Endothelial cell of umbilical vein (primary cell): ENCODE measurements around the gene TSPAN1. TPM values are rescaled to one million over a fixed set of nuclear protein-coding genes. Genes with fewer than 3 reads are reported as not detected.

Source experiments
- BruUV-seq: library from RNA; stranded (reverse); fragments of 400-500 nt; replicated peaks from 2 replicates; lab custom pipeline; 2021; lab: Mats Ljungman, UMichigan
- CTCF ChIA-PET: fragments of 300-600, 350-600 bp; sonication (Branson Sonifier 250); formaldehyde crosslinking; loops from one replicate; lab custom pipeline; 2021; ENCODE audit warnings: antibody characterized with exemption, inconsistent platforms; lab: Charles Lee
- POLR2A ChIA-PET: fragments of 300-600, 350-600 bp; sonication (Branson Sonifier 250); formaldehyde crosslinking; loops from one replicate; lab custom pipeline; 2021; ENCODE audit warnings: antibody characterized with exemption, inconsistent platforms; lab: Charles Lee
- DNase-seq: peaks from one replicate; pipeline ENCODE4 v3.0.0-alpha.2; 2011; ENCODE audit warnings: low read depth, low spot score
- FAIRE-seq: peaks from 2 replicates; lab custom pipeline; 2011; peaks lifted over from hg19 to GRCh38; lab: Jason Lieb, UNC
- H2AFZ ChIP-seq: 2 replicates; pipeline ENCODE4 v1.6.0; 2012; ENCODE audit warnings: low read depth, low read length, control low read depth, inconsistent platforms
- H3K27ac ChIP-seq: 2 replicates; pipeline ENCODE4 v1.5.1; 2011; ENCODE audit warnings: low read depth, mild to moderate bottlenecking, control low read depth, low read length, moderate library complexity; ENCODE audit not compliant: insufficient read depth
- H3K27me3 ChIP-seq, 2 experiments: 2 replicates each; pipeline versions ENCODE4 v1.6.0 to v1.6.1; 2011; ENCODE audit warnings: low read length in 2 of 2, mixed read lengths in 1 of 2; ENCODE audit not compliant: control insufficient read depth in 2 of 2, insufficient read depth in 2 of 2
- H3K36me3 ChIP-seq, 2 experiments: 2 replicates in 1 of 2; 3 replicates in 1 of 2; pipeline ENCODE4 v1.5.1; 2011; ENCODE audit warnings: low read length in 2 of 2, mild to moderate bottlenecking in 1 of 2, moderate library complexity in 1 of 2; ENCODE audit not compliant: control insufficient read depth in 2 of 2, insufficient read depth in 2 of 2; ENCODE audit errors: extremely low read depth in 1 of 2
- H3K4me1 ChIP-seq: 3 replicates; pipeline ENCODE4 v1.5.1; 2011; ENCODE audit warnings: mild to moderate bottlenecking, low read length; ENCODE audit not compliant: control insufficient read depth, insufficient read depth; ENCODE audit errors: extremely low read depth
- H3K4me2 ChIP-seq: 2 replicates; pipeline ENCODE4 v1.6.1; 2011; ENCODE audit warnings: low read length, control low read depth, mixed read lengths; ENCODE audit not compliant: insufficient read depth
- H3K4me3 ChIP-seq, 3 experiments: fragments of 200-600 bp in 1 of 3; sonication (generic), shearing (Covaris generic) in 1 of 3; replicated peaks in 1 of 3; 2 replicates each; pipeline ENCODE4 v1.5.1; 2011 to 2016; ENCODE audit warnings: control low read depth in 3 of 3, low read length in 3 of 3, mild to moderate bottlenecking in 2 of 3, inconsistent platforms in 1 of 3, low read depth in 1 of 3, moderate library complexity in 1 of 3; ENCODE audit not compliant: insufficient read depth in 1 of 3
- H3K79me2 ChIP-seq: 2 replicates; pipeline ENCODE4 v1.6.0; 2012; ENCODE audit warnings: low read length, inconsistent platforms; ENCODE audit not compliant: control insufficient read depth, insufficient read depth
- H3K9ac ChIP-seq: replicated peaks from 2 replicates; pipeline ENCODE3; 2011; ENCODE audit warnings: low read length, control low read depth; ENCODE audit not compliant: insufficient read depth; ENCODE audit errors: extremely low read depth
- H3K9me1 ChIP-seq: replicated peaks from 3 replicates; pipeline ENCODE4 v1.6.0; 2011; ENCODE audit warnings: mild to moderate bottlenecking, low read length; ENCODE audit not compliant: control insufficient read depth, insufficient read depth; ENCODE audit errors: extremely low read depth
- H3K9me3 ChIP-seq: replicated peaks from 2 replicates; pipeline ENCODE4 v1.5.1; 2012; ENCODE audit warnings: low read length, inconsistent platforms; ENCODE audit not compliant: control insufficient read depth, insufficient read depth
- H4K20me1 ChIP-seq: replicated peaks from 2 replicates; pipeline ENCODE3; 2011; ENCODE audit warnings: mild to moderate bottlenecking, low read length; ENCODE audit not compliant: control insufficient read depth, insufficient read depth; ENCODE audit errors: extremely low read depth
- CTCF ChIP-seq, 2 donors: IDR thresholded peaks; 1 replicate in 1 of 2; 2 replicates in 1 of 2; pipeline ENCODE4 v1.5.1; 2011; ENCODE audit warnings: low read length in 2 of 2, mild to moderate bottlenecking in 2 of 2, moderate library complexity in 2 of 2, control low read depth in 1 of 2, inconsistent platforms in 1 of 2, low read depth in 1 of 2; ENCODE audit not compliant: insufficient read depth in 1 of 2; ENCODE audit errors: extremely low read depth in 1 of 2
- EZH2 ChIP-seq: IDR thresholded peaks from 2 replicates; pipeline ENCODE4 v1.6.1; 2012; ENCODE audit warnings: borderline replicate concordance, low read depth, mild to moderate bottlenecking, moderate library complexity, low read length, inconsistent platforms; ENCODE audit not compliant: severe bottlenecking
- FOS ChIP-seq: IDR thresholded peaks from 2 replicates; pipeline ENCODE4 v1.6.1; 2011; ENCODE audit warnings: mild to moderate bottlenecking, low read length, moderate library complexity, borderline replicate concordance; ENCODE audit not compliant: insufficient read depth
- GATA2 ChIP-seq: IDR thresholded peaks from 2 replicates; pipeline ENCODE4 v1.7.0; 2011; ENCODE audit warnings: low read depth, mild to moderate bottlenecking, moderate library complexity, mixed read lengths, low read length; ENCODE audit not compliant: insufficient read length, insufficient read depth
- JUN ChIP-seq: IDR thresholded peaks from 2 replicates; pipeline ENCODE4 v1.6.1; 2011; ENCODE audit warnings: borderline replicate concordance, low read depth; ENCODE audit not compliant: insufficient read length, insufficient read depth
- MAX ChIP-seq: IDR thresholded peaks from 2 replicates; pipeline ENCODE4 v1.6.1; 2011; ENCODE audit not compliant: insufficient read depth, insufficient read length
- MYC ChIP-seq: IDR thresholded peaks from one replicate; pipeline ENCODE4 v1.6.1; 2011; ENCODE audit warnings: mild to moderate bottlenecking, low read depth, low read length
- POLR2A ChIP-seq: IDR thresholded peaks from 2 replicates; pipeline ENCODE4 v1.6.1; 2012; ENCODE audit warnings: low read depth, mild to moderate bottlenecking, control low read depth, low read length
- POLR2AphosphoS5 ChIP-seq: IDR thresholded peaks from 2 replicates; pipeline ENCODE4 v1.6.1; 2012; ENCODE audit warnings: low read depth, mild to moderate bottlenecking, control low read depth, low read length, moderate library complexity; ENCODE audit not compliant: insufficient read depth
- dilution Hi-C: fragments of 300-500 bp; cut with MboI; formaldehyde crosslinking; loops from one replicate; pipeline ENCODE4 v1.15.0; 2019; ENCODE audit warnings: low sequenced_read_pairs; ENCODE audit not compliant: extremely low pct_ligation_motif_present
- intact Hi-C: fragments of 100-400 bp; cut with micrococcal nuclease; formaldehyde crosslinking; loops from one replicate; pipeline ENCODE4 v1.10.0; 2022
- polyA plus RNA-seq, 4 experiments: library from polyadenylated mRNA; depleted of rRNA in 3 of 4; stranded (reverse) in 3 of 4; unstranded in 1 of 4; fragments of >200 nt; gene quantifications; 2 replicates each; pipeline versions ENCODE4 v1.2.1 to v1.2.3, GENCODE V29; 2011 to 2012; ENCODE audit warnings: missing spikeins in 1 of 4
- total RNA-seq: library from RNA; stranded (reverse); gene quantifications from 2 replicates; pipeline ENCODE4 v1.2.3, GENCODE V29; 2021

TSPAN1 gene
- total and polyA plus RNA-seq, 2 donors (not counting 3 experiments of a cell fraction or from before 2014, with no cell fraction given): 0.65 to 0.88 TPM

GRCh38 chr1:46187106-46187869 lies 12.4 kb downstream of the TSPAN1 start:
- FAIRE-seq: no peak
- no peak overlapping the region for H3K27ac ChIP-seq
- no TSS peak for BruUV-seq
- H2AFZ ChIP-seq: no peak overlapping the region
- TF ChIP-seq MYC: no peak
- TF ChIP-seq POLR2A: no peak
- TF ChIP-seq POLR2AphosphoS5: no peak
- TF ChIP-seq JUN: no peak
- no peak for TF ChIP-seq FOS
- TF ChIP-seq MAX: no peak
- TF ChIP-seq EZH2: no peak
- TF ChIP-seq GATA2: no peak
- no peak for TF ChIP-seq CTCF (IDR thresholded peaks at IDR 0.05; ENCODE audit: extremely low read depth in 1 of 2, insufficient read depth in 1 of 2, low read depth in 1 of 2, low read length in 2 of 2)
- H3K9ac ChIP-seq: no peak overlapping the region
- H3K9me1 ChIP-seq: no peaks in the 10 kb centered on the region
- ChIA-PET CTCF (interaction anchor here (0.6 to 1.2 kb wide), 4 partner anchors 17 to 56 kb away, joined by 3 to 5 read pairs (median 4); no protein-coding TSS in a partner anchor), POLR2A (no interaction called here)
- intact Hi-C loops (no loop called here), dilution Hi-C loops (loop anchor here (25.0 kb wide), 1 partner anchor 150 kb away; no protein-coding TSS in a partner anchor)
- no peaks in the 10 kb centered on the region for H3K27me3 ChIP-seq
- H3K9me3 ChIP-seq: no peaks in the 10 kb centered on the region
- no peaks in the 10 kb centered on the region for H4K20me1 ChIP-seq
- no peak for DNase-seq
- peaks cover 16% of the 10 kb centered on the region for H3K4me1 ChIP-seq
- no peak overlapping the region for H3K4me3 ChIP-seq
- H3K4me2 ChIP-seq: no peak overlapping the region
- no peaks in the 10 kb centered on the region for H3K79me2 ChIP-seq
- H3K36me3 ChIP-seq: peaks cover 0 to 14% of the 10 kb centered on the region in 2 experiments
